KBM-7 (cell line): ENCODE results near the gene SLC10A2.
"Not testable (repeated sequence)": the region's sequence is repeated elsewhere in the genome, so short reads cannot be mapped to it uniquely, and the experiment has no call there.

ENCODE experiments used
- DNase-seq: peaks from one replicate; pipeline ENCODE4 v3.0.0-alpha.2; 2015
- in situ Hi-C: fragments of 300-500 bp; cut with MboI; formaldehyde crosslinking; loops from 2 replicates; pipeline ENCODE4 v1.14.3; 2020; ENCODE audit warnings: low sequenced_read_pairs, low pct_unique_long_range_greater_than_20kb, mixed read lengths

The SLC10A2 gene, protein sequence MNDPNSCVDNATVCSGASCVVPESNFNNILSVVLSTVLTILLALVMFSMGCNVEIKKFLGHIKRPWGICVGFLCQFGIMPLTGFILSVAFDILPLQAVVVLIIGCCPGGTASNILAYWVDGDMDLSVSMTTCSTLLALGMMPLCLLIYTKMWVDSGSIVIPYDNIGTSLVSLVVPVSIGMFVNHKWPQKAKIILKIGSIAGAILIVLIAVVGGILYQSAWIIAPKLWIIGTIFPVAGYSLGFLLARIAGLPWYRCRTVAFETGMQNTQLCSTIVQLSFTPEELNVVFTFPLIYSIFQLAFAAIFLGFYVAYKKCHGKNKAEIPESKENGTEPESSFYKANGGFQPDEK

DNA sequence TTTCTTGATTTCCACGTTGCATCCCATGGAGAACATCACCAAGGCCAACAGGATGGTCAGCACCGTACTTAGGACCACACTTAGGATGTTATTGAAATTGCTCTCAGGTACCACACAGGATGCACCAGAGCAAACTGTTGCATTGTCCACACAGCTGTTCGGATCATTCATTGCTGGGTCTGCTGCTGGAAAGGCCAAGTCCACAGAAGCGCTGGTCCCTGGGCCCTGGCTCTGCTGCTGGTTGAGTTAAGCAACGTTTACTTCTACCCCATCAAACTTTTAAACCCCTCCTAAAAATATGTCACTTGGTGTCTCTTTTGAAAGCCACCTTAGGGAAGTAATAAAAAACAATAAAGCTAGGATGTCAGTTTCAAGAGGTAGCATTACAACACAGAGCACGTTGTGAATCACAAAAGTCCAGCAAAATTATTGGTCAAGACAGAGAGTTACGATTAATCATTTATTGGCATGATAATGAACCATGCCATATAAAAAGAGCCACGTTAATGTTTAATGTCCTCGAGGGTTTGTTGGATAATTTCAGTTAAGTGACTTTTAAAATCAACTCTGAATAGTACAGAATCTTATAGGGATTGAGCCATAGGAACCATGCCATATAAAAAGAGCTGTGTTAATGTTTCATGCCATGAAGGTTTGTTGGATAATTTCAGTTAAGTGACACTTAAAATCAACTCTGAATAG lies at the start of gene SLC10A2:
TSS of gene SLC10A2 (minus strand) at position 339 of the 702 bp plus-strand sequence. CDS start at position 171, 168 bp downstream.
- DNase-seq = no peak
- in situ Hi-C loops = no loop called here

DNA sequence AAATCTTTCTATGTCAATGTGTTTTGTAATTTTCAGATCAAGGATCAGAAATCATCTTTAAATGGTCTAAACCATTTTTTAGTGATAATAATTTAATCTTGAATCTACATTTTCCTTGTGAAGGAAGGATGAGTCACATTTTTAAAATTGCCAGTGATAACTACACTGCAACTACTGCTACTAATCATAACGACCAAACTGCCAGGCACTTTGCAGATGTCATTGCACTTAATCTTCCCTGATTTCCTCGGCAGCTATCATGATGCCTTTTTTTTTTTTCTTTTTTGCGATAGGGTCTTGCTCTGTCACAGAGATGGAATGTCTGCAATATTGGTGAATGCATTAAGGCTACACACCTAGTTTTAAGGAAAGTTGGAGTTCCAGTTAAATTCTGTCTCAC lies 41.4 kb upstream of the SLC10A2 start:
- in situ Hi-C loops = no loop called here
- no peak for DNase-seq

DNA sequence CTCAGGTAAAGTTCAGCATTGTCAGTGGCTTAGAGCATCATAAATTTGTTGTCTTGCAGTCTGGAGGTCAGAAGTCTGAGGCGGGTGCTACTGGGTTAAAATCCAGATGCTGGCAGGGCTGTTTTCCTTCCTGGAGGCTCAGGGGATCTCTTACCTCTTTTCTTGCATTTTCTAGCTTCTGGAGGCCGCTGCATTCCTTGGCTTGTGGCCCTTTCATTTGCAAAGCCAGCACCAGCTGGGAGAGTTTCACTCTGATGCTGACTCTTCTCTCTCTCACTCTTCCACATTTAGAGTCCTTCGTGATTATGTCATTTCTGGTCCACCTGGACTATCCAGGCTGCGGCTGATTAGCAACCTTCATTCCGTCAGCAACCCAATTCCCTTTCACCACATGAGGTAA lies 38.1 kb upstream of the SLC10A2 start:
- in situ Hi-C loops = no loop called here
- DNase-seq = no peak

DNA sequence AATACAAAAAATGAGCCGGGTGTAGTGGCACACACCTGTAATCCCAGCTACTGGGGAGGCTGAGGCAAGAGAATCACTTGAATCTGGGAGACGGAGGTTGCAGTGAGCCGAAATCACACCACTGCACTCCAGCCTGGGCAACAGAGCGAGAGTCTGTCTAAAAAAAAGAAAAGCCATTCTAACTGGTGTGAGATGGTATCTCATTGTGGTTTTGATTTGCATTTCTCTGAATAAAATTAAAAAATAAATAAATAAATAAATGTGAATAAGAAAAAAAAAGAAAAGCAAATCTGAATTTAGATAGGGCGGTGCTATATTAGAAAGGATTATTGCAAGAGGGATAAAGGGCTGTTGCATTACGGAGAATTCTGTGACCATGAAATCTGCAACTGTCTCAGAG lies 37.2 kb upstream of the SLC10A2 start:
- in situ Hi-C loops, DNase-seq: not testable (repeated sequence)

DNA sequence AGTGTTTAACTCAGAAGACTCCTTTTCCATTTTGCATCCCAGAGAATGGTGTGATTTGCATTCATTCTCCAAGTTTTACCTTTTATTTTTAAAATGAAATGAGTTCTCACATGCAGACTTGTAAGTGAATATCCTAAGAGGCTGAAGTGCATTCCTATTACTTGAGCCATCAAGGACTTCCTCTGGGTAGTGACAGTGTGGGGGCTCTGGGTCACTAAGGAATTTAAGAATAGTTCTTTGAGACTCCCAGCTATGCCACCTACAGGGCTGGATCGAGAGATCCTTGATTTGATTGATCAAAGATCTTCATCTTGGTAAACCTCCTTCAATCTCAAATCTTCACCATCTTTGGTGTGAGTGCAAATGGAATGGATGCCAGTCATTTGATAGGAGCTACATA lies 36.3 kb upstream of the SLC10A2 start:
- in situ Hi-C loops = no loop called here

DNA sequence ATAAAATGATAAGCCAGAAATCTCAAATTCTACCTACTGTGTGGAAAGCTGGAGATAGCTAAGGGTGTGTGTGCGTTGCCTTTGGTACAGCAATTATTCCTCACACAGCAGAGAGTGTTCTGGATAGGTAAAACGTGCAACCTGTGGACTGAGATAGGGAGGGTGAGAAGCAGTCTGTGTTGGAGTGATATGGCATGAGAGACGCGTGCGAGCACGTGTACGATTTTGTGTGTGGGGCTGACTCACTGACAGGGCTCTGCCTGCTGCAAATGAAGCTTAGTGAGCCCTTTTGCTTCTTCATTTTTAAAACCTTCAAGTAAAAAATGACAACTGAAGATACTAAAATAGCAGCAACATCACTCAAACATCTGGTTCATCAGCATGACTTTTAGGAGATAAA lies 35.7 kb upstream of the SLC10A2 start:
- DNase-seq = no peak
- in situ Hi-C loops = no loop called here

More for the DNA sequence above, 36.3 kb upstream of the SLC10A2 start:
- DNase-seq = no peak

DNA sequence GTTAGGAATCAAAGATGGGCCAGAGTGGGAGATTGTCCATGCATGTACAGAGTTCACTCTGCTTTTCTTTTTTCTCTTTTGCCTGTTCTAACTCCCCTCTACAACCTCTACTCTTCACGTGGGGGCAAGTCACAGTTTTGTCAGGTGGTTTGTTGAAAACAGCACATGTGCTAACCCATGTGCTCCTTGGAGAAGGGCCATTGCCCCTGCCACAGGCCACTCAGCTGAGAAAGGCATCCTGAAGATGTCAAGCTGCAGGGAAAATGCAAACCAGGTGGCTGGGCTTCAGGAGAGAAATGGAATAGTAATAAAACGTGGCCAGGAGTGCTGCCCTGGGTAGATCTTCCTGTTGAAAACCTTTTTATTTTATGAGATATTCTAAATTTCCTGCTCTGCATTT lies 35.3 kb upstream of the SLC10A2 start:
- in situ Hi-C loops = no loop called here

DNA sequence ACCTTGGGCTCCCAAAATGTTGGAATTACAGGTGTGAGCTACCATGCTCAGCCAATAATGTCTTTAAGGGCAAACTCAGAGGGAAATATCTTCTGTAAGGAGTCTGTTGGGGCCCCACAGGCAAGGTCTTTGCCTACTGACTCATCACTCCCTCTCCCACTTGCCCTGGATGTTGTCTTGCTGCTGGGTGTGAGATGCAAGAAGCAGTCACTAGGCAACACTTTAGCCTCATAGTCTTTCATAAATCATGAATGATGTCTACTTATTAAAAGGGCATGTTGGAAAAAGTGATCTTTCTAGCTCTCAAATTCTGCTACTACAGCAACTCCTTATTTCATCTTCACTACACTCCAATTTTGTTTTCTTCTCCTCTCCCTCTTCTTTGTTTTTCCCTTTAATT lies 34.6 kb upstream of the SLC10A2 start:
- DNase-seq = no peak
- in situ Hi-C loops = no loop called here

More for the DNA sequence above, 35.3 kb upstream of the SLC10A2 start:
- no peak for DNase-seq

DNA sequence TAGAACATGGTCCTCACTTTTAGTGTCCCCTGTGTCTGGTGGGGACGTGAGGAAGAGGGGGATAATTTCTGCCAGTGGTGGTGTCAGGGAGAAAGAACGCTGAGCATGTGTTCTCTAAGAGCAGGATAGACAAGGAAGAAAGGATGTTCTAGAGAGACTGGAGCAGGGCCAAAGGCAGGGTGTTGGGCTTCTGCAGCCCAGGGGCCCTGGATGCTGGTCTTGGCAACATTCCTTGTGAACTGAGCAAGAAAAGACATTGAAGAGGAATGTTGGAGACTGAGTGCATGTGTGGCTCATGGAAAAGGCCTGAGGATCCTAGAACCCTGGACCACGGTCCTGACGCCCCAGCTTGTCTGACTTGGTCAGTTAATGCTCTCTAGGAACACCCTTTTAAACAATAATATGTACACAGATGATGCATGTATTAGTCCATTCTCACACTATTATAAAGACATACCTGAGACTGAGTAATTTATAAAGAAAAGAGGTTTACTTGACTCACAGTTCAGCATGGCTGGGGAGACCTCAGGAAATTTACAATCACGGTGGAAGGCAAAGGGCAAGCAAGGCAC lies 33.6 kb upstream of the SLC10A2 start:
- in situ Hi-C loops = no loop called here
- no peak for DNase-seq

DNA sequence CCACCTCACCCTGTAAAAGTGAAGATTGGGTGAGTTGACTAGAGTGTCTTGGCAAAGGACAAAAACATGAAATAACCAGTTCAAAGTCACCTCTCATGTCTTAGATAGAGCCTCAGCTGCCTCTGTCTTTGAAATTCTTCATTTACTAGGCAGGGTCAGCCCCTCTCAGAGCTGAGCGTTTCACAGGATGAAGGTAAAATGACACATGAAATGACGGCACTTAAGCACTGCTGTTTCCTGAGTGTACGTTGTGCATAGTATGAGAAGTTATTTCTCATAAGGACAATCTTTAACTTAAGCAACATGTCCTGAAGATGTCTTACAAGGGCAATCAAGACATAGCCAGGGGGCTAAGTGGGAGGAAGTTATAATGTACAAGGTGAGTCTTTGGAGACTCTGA lies 32.3 kb upstream of the SLC10A2 start:
- no peak for DNase-seq
- in situ Hi-C loops = no loop called here

DNA sequence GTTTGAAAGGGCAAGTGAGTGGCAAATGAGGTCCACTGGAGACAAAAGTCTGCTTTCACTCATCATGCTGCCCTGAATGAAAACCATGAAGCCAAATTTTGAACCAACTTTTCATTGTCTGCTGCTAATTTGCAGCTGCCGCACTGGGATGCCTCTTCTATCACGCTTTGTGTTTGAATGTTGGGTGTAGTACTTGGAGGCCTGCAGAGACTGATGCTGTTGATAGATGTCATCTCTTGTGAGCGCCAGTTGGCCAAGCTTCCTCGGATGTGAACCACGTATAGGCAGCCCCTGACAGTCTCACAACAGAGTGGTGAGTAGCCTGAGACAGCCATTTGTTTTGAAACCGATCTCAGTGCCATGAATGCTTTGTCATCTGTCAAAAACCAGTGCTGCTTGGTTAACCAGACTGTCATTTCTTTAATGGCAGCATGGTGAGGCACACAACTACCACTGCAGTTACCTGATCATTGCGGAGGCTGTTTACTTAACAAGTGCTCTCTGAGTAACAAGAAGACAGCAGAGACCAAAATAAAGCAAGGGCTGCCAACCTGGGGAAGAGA lies 31.2 kb upstream of the SLC10A2 start:
- no peak for DNase-seq
- in situ Hi-C loops = no loop called here

DNA sequence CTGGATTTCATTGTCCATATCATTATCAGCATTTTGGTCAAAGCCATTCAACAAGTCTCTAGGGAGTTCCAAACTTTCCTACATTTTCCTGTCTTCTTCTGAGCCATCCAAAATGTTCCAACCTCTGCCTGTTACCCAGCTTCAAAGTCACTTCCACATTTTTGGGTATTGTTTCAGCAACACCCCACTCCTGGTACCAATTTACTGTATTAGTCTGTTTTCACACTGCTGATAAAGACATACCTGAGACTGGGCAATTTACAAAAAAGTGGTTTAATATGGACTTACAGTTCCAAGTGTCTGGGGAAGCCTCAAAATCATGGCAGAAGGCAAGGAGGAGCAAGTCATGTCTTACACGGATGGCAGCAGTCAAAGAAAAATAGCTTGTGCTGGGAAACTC lies 27.4 kb upstream of the SLC10A2 start:
- in situ Hi-C loops = not testable (repeated sequence)

DNA sequence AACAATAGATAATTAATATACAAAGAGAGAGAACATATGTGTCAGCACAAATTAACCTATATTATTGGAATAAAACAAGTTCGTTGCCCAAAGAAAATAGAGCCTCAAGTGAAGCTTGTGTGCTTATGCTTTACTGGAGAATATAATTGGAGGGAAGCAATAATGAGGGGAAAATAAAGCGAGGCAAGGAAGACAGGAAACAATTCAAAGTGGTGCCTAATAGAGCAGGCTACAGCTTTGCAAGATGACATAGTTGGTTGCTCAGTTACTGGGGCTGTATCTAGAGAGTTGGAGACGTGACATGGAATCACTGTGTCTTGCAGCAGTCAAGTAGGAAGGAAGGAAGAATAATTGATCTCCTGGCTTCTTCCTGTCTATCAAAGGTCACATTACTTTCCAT lies 21.1 kb upstream of the SLC10A2 start:
- DNase-seq = no peak
- in situ Hi-C loops = no loop called here

More for the DNA sequence above, 27.4 kb upstream of the SLC10A2 start:
- DNase-seq = not testable (repeated sequence)

DNA sequence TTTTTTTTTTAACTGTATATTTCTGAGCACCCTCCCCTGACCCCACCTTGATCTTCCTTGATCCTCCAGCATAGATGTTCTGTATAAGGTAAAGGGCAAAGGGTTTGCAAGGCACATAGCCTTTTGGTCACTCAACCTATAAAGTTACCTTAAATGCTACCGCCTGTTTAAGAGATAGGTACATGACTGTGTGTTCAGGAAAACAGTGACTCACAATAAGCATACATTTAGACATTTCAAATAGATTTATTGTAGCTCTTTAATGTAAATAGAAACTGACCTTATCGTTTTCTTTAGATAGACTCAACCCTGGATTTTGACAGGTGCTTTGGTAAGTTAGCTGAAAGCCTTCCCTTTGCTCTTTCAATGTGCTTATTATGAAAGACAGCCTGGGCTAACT lies 15.2 kb upstream of the SLC10A2 start:
- in situ Hi-C loops = no loop called here
- no peak for DNase-seq

DNA sequence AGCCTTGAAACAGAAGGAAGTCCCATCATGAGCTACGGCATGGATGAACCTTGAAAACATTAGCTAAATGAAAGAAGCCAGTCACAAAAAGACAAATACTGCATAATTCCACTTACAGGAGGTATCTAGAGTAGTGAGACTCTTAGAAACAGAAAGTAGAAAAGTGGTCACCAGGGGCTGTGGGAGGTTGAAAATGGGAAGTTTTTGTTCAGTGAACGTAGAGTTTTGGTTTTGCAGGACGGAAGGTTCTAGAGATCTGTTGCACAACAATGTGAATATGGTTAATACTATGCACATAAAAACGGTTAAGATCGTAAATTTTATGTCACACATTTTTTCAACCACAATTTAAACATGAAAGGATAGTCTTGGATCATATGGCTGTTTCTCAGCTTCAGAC lies 11.9 kb upstream of the SLC10A2 start:
- in situ Hi-C loops = no loop called here
- DNase-seq = no peak

DNA sequence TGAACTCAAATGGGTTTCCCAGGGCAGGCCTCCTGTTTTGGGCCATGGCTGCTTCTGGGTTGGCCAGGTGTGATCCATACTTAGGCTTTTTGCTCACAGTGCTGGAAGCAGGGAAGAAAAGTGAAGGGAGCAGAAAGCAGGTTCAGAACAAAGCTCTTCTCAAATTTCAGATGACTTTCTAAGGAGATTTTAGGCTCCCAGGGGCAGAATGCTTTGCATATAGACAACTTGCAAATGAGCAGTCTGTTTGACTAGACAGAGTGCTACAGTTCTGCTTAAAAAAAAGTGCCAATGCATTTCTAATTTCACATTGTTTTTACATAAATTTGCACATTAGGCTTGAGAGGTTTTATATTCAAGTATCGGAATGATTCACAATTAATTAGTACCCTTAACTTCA lies 2.6 kb upstream of the SLC10A2 start:
- no peak for DNase-seq
- in situ Hi-C loops = no loop called here

DNA sequence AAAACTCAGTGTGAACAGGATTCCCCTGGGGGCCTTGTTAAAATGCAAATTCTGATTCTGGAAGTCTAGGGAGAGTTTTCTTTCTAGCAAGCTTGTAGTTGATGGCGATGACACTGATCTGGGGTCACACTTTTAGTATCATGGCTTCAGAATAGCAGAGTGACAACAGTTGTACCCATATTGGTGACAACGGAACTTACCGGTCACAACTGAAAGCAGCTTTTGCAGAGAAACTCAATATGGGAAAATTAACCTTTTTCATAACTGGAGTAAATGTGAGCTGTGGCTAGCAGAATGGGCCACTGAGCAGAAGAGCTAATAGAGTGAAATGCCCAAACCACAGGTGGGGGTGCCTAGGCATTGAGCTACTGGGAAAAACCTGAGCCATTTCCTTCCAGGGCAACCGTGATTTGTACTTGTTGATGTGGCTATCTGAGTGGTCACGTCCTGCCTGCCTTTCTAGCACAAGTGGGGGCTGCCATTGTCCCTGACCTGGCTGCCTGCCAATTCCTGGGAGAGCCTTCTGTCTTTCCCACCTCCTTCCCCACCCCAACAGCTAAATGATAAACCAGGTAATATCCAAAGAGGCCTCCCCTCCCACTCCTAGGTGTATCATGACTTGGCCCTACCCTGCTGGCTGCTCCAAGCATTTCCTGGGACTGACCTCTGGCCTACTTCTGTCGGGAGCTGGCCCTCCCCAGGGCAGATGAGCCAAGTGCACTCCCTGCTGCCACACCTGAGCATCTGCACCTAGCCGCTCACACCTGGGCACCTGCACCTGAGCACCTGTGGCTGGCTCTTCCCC lies 1.7 kb upstream of the SLC10A2 start:
- in situ Hi-C loops = no loop called here
- DNase-seq = no peak

DNA sequence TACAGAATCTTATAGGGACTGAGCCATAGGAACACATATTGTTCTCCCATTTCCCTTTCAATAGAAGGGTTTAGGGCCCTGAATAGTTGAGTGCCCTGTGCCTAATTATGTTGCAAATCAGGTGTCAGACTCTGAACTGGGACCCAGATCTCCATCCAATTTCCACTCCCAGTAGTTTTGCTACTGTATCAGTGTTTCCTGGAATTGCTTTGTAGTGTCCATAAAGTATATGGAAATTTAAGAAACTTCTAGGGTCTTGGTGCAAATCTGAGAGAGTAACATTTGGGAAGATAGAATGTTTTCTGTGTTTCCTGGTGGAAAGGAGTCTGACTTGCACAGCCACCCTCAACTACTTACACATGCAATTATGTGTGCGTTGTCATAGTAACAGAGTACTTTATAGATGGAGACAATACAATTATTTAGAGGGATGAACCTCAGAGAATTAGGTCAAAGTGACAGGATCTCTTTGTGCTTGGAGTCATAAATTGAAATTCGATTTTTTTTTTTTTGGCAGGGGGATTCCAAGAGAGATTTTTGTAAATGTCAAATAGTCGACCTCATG lies 646 bp upstream of the SLC10A2 start:
- no peak for DNase-seq
- in situ Hi-C loops = no loop called here

DNA sequence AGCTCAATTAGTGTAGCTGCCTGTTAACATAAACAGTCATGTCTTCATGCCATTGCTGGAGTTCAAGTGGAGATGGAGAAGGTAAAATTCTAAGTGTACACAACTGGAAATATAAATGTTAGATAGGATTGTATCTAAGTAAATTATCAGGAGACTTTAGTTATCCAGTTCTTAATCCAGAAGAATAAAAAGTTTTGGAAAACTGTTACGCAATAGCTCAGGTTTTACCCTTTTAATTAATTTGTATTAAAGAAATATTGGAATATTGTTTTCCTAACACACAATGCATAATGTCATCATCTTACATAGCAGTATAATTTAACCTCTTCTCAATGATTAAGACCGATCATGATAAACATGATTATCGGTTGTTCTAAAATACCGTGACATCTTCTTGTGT lies 2.8 kb downstream of the SLC10A2 start:
- in situ Hi-C loops = no loop called here
- no peak for DNase-seq
